GM21381 (cell line): ENCODE results near the gene TSPYL1.
"Not testable (repeated sequence)": the region's sequence is repeated elsewhere in the genome, so short reads cannot be mapped to it uniquely, and the experiment has no call there.

Experiments
- ATAC-seq: cut with Tn5 transposase; IDR thresholded peaks from one replicate; pipeline ENCODE4 v1.9.1; 2021; ENCODE audit warnings: mild to moderate bottlenecking, moderate library complexity; ENCODE audit not compliant: unreplicated experiment

The TSPYL1 gene

GRCh38 chr6:116298973-116299372 is 19.2 kb upstream of the TSPYL1 start:
- ATAC-seq = no peak

- ATAC-seq = no peak
Observed at GRCh38 chr6:116298273-116298672, 18.5 kb upstream of the TSPYL1 start.

DNA sequence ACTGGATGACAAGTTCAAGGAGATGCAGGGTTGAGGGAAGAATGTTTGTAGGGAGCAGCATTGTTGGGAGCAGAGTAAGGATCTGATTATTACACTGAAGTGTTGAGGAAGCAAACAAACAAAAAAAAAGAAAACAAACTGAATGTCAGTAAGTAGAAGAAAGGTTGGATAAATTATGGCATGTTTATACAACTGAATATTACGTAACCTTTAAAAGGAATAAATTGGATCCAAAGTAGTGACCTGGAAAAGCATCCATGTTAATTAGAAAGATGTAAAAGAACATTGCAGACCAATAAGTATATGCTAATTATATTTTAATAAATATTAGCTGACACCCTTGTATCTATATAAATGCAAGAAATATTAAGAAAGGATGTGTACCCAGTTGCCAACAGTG is 12.8 kb upstream of the TSPYL1 start:
- ATAC-seq = no peak

DNA sequence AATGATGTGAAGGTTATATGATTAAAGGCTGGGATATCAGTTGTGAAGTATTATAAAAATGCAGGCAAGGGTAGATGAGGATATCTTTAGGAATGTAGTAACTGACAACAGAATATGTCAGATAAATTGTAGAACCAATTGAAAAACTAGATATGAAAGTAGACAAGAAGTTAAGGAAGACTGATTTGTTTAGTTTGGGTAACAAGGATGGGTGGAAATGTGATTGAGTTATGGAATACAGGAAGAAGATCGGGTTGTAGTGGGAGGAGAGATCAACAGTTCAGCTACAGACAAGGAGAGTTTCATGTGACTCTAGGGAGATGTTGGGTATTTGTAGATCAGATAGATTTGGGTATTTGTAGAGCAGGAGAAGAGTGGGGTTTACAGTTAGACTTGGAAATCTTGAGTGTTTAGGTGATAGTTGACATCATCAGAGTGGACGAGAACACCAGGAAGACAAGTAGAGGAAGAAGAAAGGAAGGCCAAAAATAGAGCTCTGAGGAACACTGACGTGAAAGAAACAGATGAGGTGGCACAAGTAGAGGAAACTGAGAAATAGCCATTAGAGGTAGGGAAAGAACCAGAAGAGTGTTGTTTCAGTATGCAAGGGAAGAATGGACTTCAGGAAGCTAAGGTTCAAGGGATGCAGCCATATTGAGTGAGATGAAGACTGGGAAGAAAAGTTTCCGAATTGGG is 12.1 kb upstream of the TSPYL1 start:
- no peak for ATAC-seq

GRCh38 chr6:116290799-116291198 is 11.1 kb upstream of the TSPYL1 start:
- no peak for ATAC-seq

DNA sequence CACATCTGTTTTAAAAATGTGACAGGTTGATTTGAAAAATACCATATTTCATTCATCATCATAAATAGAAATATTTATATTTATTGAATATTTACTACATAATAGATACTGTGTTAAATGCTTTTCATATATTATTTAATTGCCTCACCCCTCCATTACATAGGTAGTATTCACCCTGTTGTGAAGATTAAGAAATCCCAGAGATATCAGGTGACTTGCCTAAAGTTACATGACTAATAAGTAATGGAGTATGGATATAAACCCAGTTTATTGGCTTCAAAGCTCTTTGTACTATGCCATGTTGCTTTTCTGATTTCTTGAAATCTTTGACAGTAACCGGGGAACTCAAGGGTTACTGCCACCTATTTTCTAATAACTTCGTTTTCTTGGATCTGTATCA is 10.1 kb upstream of the TSPYL1 start:
- no peak for ATAC-seq

- no peak for ATAC-seq
Observed at GRCh38 chr6:116287689-116288282, 8.1 kb upstream of the TSPYL1 start.

DNA sequence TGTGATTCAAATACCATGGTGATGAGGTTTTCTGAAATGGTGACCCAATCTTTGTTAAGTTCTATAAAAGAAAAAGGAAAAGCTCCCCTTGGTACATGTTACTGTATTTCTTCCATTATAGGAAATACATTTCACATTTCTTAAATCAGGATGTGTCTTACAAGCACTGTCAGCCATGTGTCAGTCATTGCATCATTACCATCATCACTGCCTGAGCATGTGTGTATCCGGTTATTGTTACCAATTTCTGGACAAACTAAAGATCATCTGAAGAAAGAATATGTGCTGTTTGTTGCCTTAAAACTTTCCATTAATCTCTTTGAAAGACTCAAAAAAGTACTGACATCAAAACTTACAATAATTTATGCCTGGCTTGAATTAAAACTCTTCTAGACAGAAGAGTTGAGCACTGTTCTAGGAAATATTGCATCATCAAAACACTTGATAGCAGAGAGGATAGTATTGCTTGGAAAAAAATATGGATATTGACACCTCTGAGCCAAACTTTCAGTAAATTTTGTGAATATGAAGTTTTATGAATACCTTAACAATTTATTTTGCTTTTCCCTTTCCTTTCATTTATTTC is 7.1 kb upstream of the TSPYL1 start:
- no peak for ATAC-seq

GRCh38 chr6:116284984-116285383 is 5.3 kb upstream of the TSPYL1 start:
- not testable (repeated sequence) for ATAC-seq

GRCh38 chr6:116283191-116283590 is 3.5 kb upstream of the TSPYL1 start:
- no peak for ATAC-seq

- no peak for ATAC-seq
Observed at GRCh38 chr6:116282698-116283097, 3.0 kb upstream of the TSPYL1 start.

GRCh38 chr6:116280933-116281316 is 1.2 kb upstream of the TSPYL1 start:
- ATAC-seq = no peak

- no peak for ATAC-seq
Observed at GRCh38 chr6:116280161-116280932, 617 bp upstream of the TSPYL1 start.

DNA sequence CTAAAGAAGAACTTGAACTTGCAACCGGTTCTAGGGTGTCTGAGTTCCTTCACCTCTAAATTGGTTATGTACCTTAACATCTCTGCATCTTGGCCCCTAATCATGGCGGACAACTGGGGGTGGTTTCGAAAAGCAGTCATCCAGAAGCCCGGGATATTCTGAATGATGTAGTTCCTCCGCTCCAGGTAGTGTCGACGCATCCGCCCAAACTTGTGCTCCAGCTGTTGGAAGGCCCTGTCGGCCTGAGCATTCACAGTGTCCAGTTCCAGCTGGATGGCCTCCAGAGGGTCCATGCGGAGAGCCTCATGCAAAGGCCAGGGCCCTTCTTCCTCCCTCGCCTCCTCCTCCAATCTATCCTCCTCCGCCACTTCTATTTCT is 887 bp downstream of the TSPYL1 start:
- ATAC-seq = peak; percentile 3

DNA sequence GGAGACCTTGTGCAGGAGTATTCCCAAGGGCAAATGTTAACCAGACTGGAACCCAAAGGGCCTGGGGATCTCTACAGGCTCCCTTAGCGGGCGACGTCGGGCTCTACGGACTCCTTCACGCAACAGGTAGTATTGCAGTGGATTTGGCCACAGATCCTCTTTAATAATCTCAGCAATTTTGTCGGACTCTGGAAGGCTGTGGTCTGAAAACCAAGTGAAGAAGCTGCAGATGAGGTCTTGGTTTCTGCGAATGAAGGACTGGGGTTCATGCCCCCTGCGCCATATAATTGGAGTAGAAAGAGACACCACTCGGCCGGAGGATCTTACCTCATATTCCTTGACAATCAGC is 1.3 kb downstream of the TSPYL1 start:
- ATAC-seq = no peak

- no peak for ATAC-seq
Observed at GRCh38 chr6:116277124-116277523, 2.6 kb downstream of the TSPYL1 start.

DNA sequence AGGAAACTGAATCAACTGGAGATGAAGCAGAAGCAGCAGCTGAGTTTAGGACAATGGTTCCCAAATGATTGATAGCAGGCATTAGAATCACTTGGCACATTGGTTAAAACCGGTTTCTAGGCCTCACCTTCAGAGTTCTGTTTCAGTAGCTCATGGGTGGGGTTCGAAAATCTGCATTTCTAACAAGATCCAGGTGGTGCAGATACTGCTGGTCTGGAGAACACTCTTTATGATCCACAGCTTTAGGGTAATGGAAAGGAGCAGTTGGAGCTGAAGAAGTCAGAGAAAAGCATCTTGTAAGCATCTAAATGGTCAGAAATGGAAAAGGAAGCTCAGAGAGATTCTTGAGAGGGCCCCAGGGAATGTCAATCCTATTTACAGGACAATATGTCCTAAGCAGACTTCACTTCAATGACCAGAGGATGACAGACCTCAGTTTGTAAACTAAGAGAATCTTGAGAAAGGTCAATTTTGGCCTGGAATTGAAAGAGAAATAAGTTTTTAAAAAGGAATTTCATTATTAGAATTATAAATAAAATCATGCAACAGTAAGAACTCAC is 8.5 kb downstream of the TSPYL1 start:
- no peak for ATAC-seq

- ATAC-seq = peak; percentile 77
Observed at GRCh38 chr6:116268589-116269293, 11.0 kb downstream of the TSPYL1 start.

GRCh38 chr6:116267836-116268588 is 11.7 kb downstream of the TSPYL1 start:
- peak; percentile 12 for ATAC-seq

DNA sequence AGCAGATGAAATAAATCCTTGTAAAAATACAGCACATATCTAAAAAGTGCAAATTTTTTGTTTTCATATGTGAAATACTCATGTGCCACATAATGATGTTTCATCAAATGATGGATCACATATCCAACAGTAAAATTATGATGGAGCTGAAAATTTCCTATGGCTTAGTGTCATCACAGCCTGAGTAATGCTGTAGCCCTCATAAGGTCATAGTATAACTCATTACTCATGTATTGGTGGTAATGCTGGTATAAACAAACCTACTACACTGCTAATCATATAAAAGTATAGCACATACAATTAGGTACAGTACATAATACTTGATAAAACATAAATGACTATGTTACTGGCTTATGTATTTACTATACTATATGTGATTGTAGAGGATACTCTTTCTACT is 12.9 kb downstream of the TSPYL1 start:
- no peak for ATAC-seq
